IMR-90 (cell line): ENCODE results near the gene HEPHL1. TPM values are rescaled to one million over a fixed set of nuclear protein-coding genes. Genes with fewer than 3 reads are reported as not detected.
"Not testable (repeated sequence)": the region's sequence is repeated elsewhere in the genome, so short reads cannot be mapped to it uniquely, and the experiment has no call there.

ENCODE experiments used
- ATAC-seq: fragments of 200-7000 bp; cut with Tn5 transposase; 2 replicates; pipeline ENCODE4 v1.9.1; 2020; ENCODE audit warnings: low read depth, mild to moderate bottlenecking, moderate library complexity
- BruUV-seq: library from RNA; stranded (reverse); fragments of 400-500 nt; replicated peaks from 2 replicates; lab custom pipeline; 2021; lab: Mats Ljungman, UMichigan
- CTCF ChIA-PET: fragments of 300-600 bp; formaldehyde crosslinking; extraction: SDS; loops from one replicate; lab custom pipeline; 2021; ENCODE audit warnings: antibody characterized with exemption; lab: Yijun Ruan, JAX
- POLR2A ChIA-PET: fragments of 300-600 bp; sonication (Branson Sonifier 250); formaldehyde crosslinking; loops from one replicate; lab custom pipeline; 2022; ENCODE audit warnings: antibody characterized with exemption; ENCODE audit not compliant: unreplicated experiment; lab: Charles Lee
- DNase-seq: peaks from one replicate; pipeline ENCODE4 v3.0.0; 2013
- H2AFZ ChIP-seq: replicated peaks from 2 replicates; pipeline ENCODE3; 2013; ENCODE audit warnings: low read length, mild to moderate bottlenecking; ENCODE audit not compliant: poor library complexity
- H2AK5ac ChIP-seq: 2 replicates; pipeline ENCODE4 v1.6.1; 2013; ENCODE audit warnings: low read depth, low read length, inconsistent platforms
- H2AK9ac ChIP-seq: replicated peaks from 2 replicates; pipeline ENCODE3; 2013; ENCODE audit warnings: mild to moderate bottlenecking, low read depth, low read length, moderate library complexity; ENCODE audit not compliant: poor library complexity
- H2BK120ac ChIP-seq: 2 replicates; pipeline ENCODE4 v1.6.1; 2013; ENCODE audit warnings: low read depth, low read length, inconsistent platforms
- H2BK15ac ChIP-seq: 3 replicates; pipeline ENCODE4 v1.6.1; 2013; ENCODE audit warnings: low read depth, low read length, inconsistent platforms
- H2BK20ac ChIP-seq: 2 replicates; pipeline ENCODE4 v1.6.1; 2013; ENCODE audit warnings: low read depth, mild to moderate bottlenecking, inconsistent platforms, low read length, moderate library complexity
- H2BK5ac ChIP-seq: 2 replicates; pipeline ENCODE4 v1.6.1; 2013; ENCODE audit warnings: mild to moderate bottlenecking, low read depth, low read length, inconsistent platforms; ENCODE audit not compliant: poor library complexity, severe bottlenecking
- H3K14ac ChIP-seq: replicated peaks from 2 replicates; pipeline ENCODE4 v1.6.1; 2013; ENCODE audit warnings: low read depth, low read length, inconsistent platforms
- H3K18ac ChIP-seq: 2 replicates; pipeline ENCODE4 v1.6.1; 2013; ENCODE audit warnings: low read depth, low read length, control low read depth
- H3K23ac ChIP-seq: 2 replicates; pipeline ENCODE4 v1.6.1; 2013; ENCODE audit warnings: low read depth, low read length, inconsistent platforms
- H3K27ac ChIP-seq: 2 replicates; pipeline ENCODE4 v1.5.1; 2013; ENCODE audit warnings: mild to moderate bottlenecking, control low read depth, low read length; ENCODE audit not compliant: insufficient read depth
- H3K27me3 ChIP-seq: 2 replicates; pipeline ENCODE4 v1.6.1; 2013; ENCODE audit warnings: low read length; ENCODE audit not compliant: control insufficient read depth, insufficient read depth
- H3K36me3 ChIP-seq: 2 replicates; pipeline ENCODE4 v1.6.1; 2013; ENCODE audit warnings: low read length, mixed read lengths; ENCODE audit not compliant: control insufficient read depth, insufficient read depth
- H3K4ac ChIP-seq: 2 replicates; pipeline ENCODE4 v1.6.1; 2013; ENCODE audit warnings: low read depth, low read length, inconsistent platforms
- H3K4me1 ChIP-seq: 2 replicates; pipeline ENCODE4 v1.6.1; 2013; ENCODE audit warnings: low read length, mixed read lengths; ENCODE audit not compliant: control insufficient read depth, insufficient read depth
- H3K4me2 ChIP-seq: 2 replicates; pipeline ENCODE4 v1.6.1; 2013; ENCODE audit warnings: low read depth, mild to moderate bottlenecking, control low read depth, low read length, moderate library complexity
- H3K4me3 ChIP-seq: 2 replicates; pipeline ENCODE4 v1.5.1; 2013; ENCODE audit warnings: low read depth, mild to moderate bottlenecking, control low read depth, low read length, moderate library complexity; ENCODE audit not compliant: insufficient read depth
- H3K56ac ChIP-seq: 2 replicates; pipeline ENCODE4 v1.6.1; 2013; ENCODE audit warnings: low read length, inconsistent platforms; ENCODE audit not compliant: insufficient read depth; ENCODE audit errors: extremely low read depth
- H3K79me1 ChIP-seq, 2 experiments: 2 replicates each; pipeline ENCODE4 v1.6.1; 2013; ENCODE audit warnings: low read length in 2 of 2, inconsistent platforms in 1 of 2, low read depth in 1 of 2
- H3K9ac ChIP-seq: 2 replicates; pipeline ENCODE4 v1.6.1; 2013; ENCODE audit warnings: low read depth, low read length, control low read depth
- H3K9me1 ChIP-seq: 2 replicates; pipeline ENCODE4 v1.6.1; 2013; ENCODE audit warnings: low read length, inconsistent platforms; ENCODE audit not compliant: insufficient read depth
- H3K9me3 ChIP-seq: 2 replicates; pipeline ENCODE4 v1.6.1; 2013; ENCODE audit warnings: low read length; ENCODE audit not compliant: control insufficient read depth, insufficient read depth
- H4K20me1 ChIP-seq: 2 replicates; pipeline ENCODE4 v1.6.1; 2013; ENCODE audit warnings: low read length, inconsistent platforms; ENCODE audit not compliant: insufficient read depth
- H4K5ac ChIP-seq: 2 replicates; pipeline ENCODE4 v1.6.1; 2013; ENCODE audit warnings: mild to moderate bottlenecking, low read depth, low read length, control low read depth
- H4K8ac ChIP-seq, 2 experiments: 2 replicates each; pipeline ENCODE4 v1.6.1; 2013; ENCODE audit warnings: low read depth in 2 of 2, low read length in 2 of 2, control low read depth in 1 of 2, inconsistent platforms in 1 of 2
- H4K91ac ChIP-seq: 2 replicates; pipeline ENCODE4 v1.6.1; 2013; ENCODE audit warnings: low read depth, low read length, inconsistent platforms; ENCODE audit not compliant: insufficient read depth
- BHLHE40 ChIP-seq: fragments of 150-350 bp; IDR thresholded peaks from 2 replicates; pipeline ENCODE4 v1.6.1; 2016; ENCODE audit warnings: mild to moderate bottlenecking, low read depth, low read length
- FOS ChIP-seq: fragments of 150-350 bp; IDR thresholded peaks from 2 replicates; pipeline ENCODE4 v1.6.1; 2016; ENCODE audit warnings: low read depth, low read length
- MAFK ChIP-seq: IDR thresholded peaks from 2 replicates; pipeline ENCODE4 v1.6.1; 2012; ENCODE audit warnings: low read depth, low read length, improper control_type of control experiment
- WGBS, 2 experiments: methylation state at CpG; one replicate each; pipeline versions ENCODE4 v1.1.5 to v1.1.7; 2013; ENCODE audit warnings: missing lambda C conversion rate in 2 of 2; ENCODE audit not compliant: insufficient read length in 1 of 2; ENCODE audit errors: extremely low coverage in 2 of 2; 5-methylcytosine and 5-hydroxymethylcytosine counted together
- dilution Hi-C: fragments of 300-500 bp; cut with HindIII; formaldehyde crosslinking; loops from one replicate; pipeline ENCODE4 v1.14.3; 2018; ENCODE audit warnings: low sequenced_read_pairs; ENCODE audit not compliant: unreplicated experiment
- in situ Hi-C: fragments of 300-500 bp; cut with MboI; formaldehyde crosslinking; loops from 3 replicates; pipeline ENCODE4 v1.14.3; 2019; ENCODE audit warnings: low sequenced_read_pairs, inconsistent platforms, mixed read lengths
- intact Hi-C: fragments of 100-400 bp; cut with micrococcal nuclease; formaldehyde crosslinking; loops from 2 replicates; pipeline ENCODE4 v1.10.0; 2022
- polyA plus RNA-seq, 3 experiments: library from polyadenylated mRNA; depleted of rRNA; stranded (reverse); fragments of >200 nt; gene quantifications; 2 replicates each; pipeline ENCODE4 v1.2.3, GENCODE V29; 2012; ENCODE audit warnings: low replicate concordance in 1 of 3
- total RNA-seq: library from RNA; depleted of rRNA; stranded (reverse); fragments of >200 nt; gene quantifications from 2 replicates; pipeline ENCODE4 v1.2.3, GENCODE V29; 2012

Gene HEPHL1
- total and polyA plus RNA-seq, 2 of the 4 experiments (the other 2 are of a cell fraction), result under 0.01 to 0.02 TPM

DNA sequence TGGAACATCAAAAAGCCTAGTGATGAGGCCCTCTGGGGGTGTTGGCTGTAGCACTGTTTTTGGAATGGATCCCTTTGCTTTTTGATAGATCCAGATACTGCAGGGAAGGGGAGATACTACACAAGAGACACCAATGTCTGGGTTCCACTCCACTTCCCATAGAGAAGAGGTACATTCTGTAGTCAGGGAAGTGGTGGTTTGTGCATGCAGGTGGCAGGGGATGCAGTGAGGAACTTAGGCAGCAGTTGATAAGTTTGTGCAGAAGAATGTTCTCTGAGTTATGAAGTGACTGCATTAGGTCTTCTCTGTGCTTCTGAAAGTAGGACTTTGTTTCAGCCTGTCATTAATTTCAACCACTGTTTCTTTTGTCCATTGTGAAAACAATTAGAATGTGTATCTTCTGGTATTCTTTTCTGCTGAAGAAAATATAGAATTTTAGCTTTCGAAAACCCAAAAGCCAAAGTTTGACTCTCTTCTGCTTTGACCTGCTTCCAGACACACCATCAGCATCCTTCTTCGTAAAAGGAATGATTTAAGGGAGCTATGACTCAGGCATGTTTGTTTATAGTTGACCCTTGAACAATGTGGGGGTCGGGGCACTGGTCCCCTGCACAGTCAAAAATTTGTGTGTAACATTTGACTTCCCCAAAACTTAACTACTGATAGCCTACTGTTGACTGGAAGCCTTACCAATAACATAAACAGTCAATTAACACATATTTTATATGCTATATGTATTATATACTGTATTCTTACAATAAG, 133.1 kb downstream of the HEPHL1 start:
- DNase-seq, result peak; percentile 55
- no peak overlapping the region for H4K5ac ChIP-seq
- POLR2A ChIA-PET, result interaction anchor here (0.8 kb wide), 1 partner anchor 26 kb away, joined by 12 read pairs; the partner anchor contains the start of gene PANX1
- H3K14ac ChIP-seq, result peak overlapping the region; percentile 30; the same call in 1 of the 2 replicates
- peaks cover 35% of the 10 kb centered on the region for H3K4me1 ChIP-seq
- 0 out of 4 replicates have a peak overlapping the region, but pooled peaks of 1 of the 2 experiments have one; percentile 21 for H4K8ac ChIP-seq
- H3K36me3 ChIP-seq, result peaks cover 9% of the 10 kb centered on the region
- CTCF ChIA-PET, result interaction anchor here (1.4 kb wide), 1 partner anchor 17 kb away, joined by 4 read pairs; no protein-coding TSS in a partner anchor
- dilution Hi-C loops, result no loop called here
- BruUV-seq, result no TSS peak
- no peak overlapping the region for H3K18ac ChIP-seq
- peak overlapping the region; percentile 31; the same call in 1 of the 3 replicates for H2BK15ac ChIP-seq
- TF ChIP-seq MAFK, result no peak
- no peak for TF ChIP-seq BHLHE40
- TF ChIP-seq FOS, result 0 out of 2 replicates have a peak, but pooled peaks have one; percentile 40
- H2BK5ac ChIP-seq, result no peak overlapping the region
- H2BK20ac ChIP-seq, result 0 out of 2 replicates have a peak overlapping the region, but pooled peaks have one; percentile 32
- H3K27ac ChIP-seq, result no peak overlapping the region
- no peaks in the 10 kb centered on the region for H3K9me3 ChIP-seq
- H4K20me1 ChIP-seq, result peaks cover 53% of the 10 kb centered on the region
- H3K9me1 ChIP-seq, result peaks cover 32% of the 10 kb centered on the region
- H2AK5ac ChIP-seq, result peak overlapping the region; percentile 18; the same call in 1 of the 2 replicates
- peak overlapping the region; percentile 73 for H3K23ac ChIP-seq
- peaks cover 51 to 66% of the 10 kb centered on the region in 2 experiments for H3K79me1 ChIP-seq
- peak; percentile 27 for ATAC-seq
- no peak overlapping the region for H4K91ac ChIP-seq
- no peak overlapping the region for H3K9ac ChIP-seq
- 0 out of 2 replicates have a peak overlapping the region, but pooled peaks have one; percentile 5 for H3K4me2 ChIP-seq
- H2AFZ ChIP-seq, result no peak overlapping the region
- no peaks in the 10 kb centered on the region for H3K27me3 ChIP-seq
- intact Hi-C loops, result no loop called here
- H3K56ac ChIP-seq, result no peak overlapping the region
- H2BK120ac ChIP-seq, result peak overlapping the region; percentile 18; the same call in 1 of the 2 replicates
- no peak overlapping the region for H3K4me3 ChIP-seq
- H2AK9ac ChIP-seq, result no peak overlapping the region
- in situ Hi-C loops, result no loop called here
- H3K4ac ChIP-seq, result peak overlapping the region; percentile 34; the same call in 1 of the 2 replicates
- no CpG with 5 or more reads among the region's 3 CpGs for WGBS, 2 experiments

DNA sequence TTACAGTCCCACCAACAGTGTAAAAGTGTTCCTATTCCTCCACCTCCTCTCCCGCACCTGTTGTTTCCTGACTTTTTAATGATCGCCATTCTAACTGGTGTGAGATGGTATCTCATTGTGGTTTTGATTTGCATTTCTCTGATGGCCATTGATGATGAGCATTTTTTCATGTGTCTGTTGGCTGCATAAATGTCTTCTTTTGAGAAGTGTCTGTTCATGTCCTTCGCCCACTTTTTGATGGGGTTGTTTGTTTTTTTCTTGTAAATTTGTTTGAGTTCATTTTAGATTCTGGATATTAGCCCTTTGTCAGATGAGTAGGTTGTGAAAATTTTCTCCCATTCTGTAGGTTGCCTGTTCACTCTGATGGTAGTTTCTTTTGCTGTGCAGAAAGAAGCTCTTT, 136.2 kb downstream of the HEPHL1 start:
- in situ Hi-C loops, BruUV-seq: not testable (repeated sequence)

More for the DNA sequence above, 136.2 kb downstream of the HEPHL1 start:
- H3K27me3 ChIP-seq, H2BK120ac ChIP-seq, POLR2A ChIA-PET, H3K4me2 ChIP-seq, H4K5ac ChIP-seq, H4K91ac ChIP-seq, dilution Hi-C loops, H2AK5ac ChIP-seq, H3K14ac ChIP-seq, H3K36me3 ChIP-seq, H3K23ac ChIP-seq, H2AFZ ChIP-seq, H3K27ac ChIP-seq, H2BK20ac ChIP-seq, H4K8ac ChIP-seq, H2BK5ac ChIP-seq, ATAC-seq, H2AK9ac ChIP-seq, DNase-seq, H3K4me3 ChIP-seq, CTCF ChIA-PET, H3K9ac ChIP-seq, H3K56ac ChIP-seq, intact Hi-C loops, H3K4ac ChIP-seq, H2BK15ac ChIP-seq, H3K18ac ChIP-seq, H3K9me3 ChIP-seq: not testable (repeated sequence)
- H3K9me1 ChIP-seq, result peaks cover 11% of the 10 kb centered on the region
- H3K4me1 ChIP-seq, result peaks cover 17% of the 10 kb centered on the region
- H4K20me1 ChIP-seq, result peaks cover 24% of the 10 kb centered on the region
- no CpG with 5 or more reads among the region's 3 CpGs for WGBS, 2 experiments
- peaks cover 30 to 35% of the 10 kb centered on the region in 2 experiments for H3K79me1 ChIP-seq
